ENCODE measurements around the gene TNNC2. TPM values are rescaled to one million over a fixed set of nuclear protein-coding genes. Genes with fewer than 3 reads are reported as not detected.
A peak's percentile ranks its signal among the peaks of the same experiment; 100 is the strongest.
"Not testable (repeated sequence)": the region's sequence is repeated elsewhere in the genome, so short reads cannot be mapped to it uniquely, and the experiment has no call there.

Gene TNNC2
- total and polyA plus RNA-seq, 4 donors = 1.1 to 8.8 (median 2.8) TPM

- Histone ChIP-seq H3K36me3 (ENCODE audit: control insufficient read depth, insufficient read depth, low read length) (peaks cover 26% of the 10 kb centered on the region), H3K27me3 (ENCODE audit: control insufficient read depth, insufficient read depth, low read length) (no peaks in the 10 kb centered on the region), H3K27ac (ENCODE audit: low read depth, low read length) (no peak overlapping the region), H3K4me1 (ENCODE audit: control insufficient read depth, insufficient read depth, low read length) (peaks cover 31% of the 10 kb centered on the region), H3K4me3 (ENCODE audit: low read depth, low read length) (no peak overlapping the region), H3K9me3 (ENCODE audit: control insufficient read depth, insufficient read depth, low read length) (no peaks in the 10 kb centered on the region)
- DNase-seq (ENCODE audit: low read depth in 4 of 6, low spot score in 6 of 6) = no peak
- WGBS (ENCODE audit: insufficient coverage) = 100% methylated on average over 5 of the region's 5 CpGs
These were observed 8.7 kb upstream of the TNNC2 start for GRCh38 chr20:45835825-45836224.

GRCh38 chr20:45835329-45835765, 8.2 kb upstream of the TNNC2 start:
- Histone ChIP-seq H3K4me3 (ENCODE audit: low read depth, low read length) (no peak overlapping the region), H3K27me3 (ENCODE audit: control insufficient read depth, insufficient read depth, low read length) (no peaks in the 10 kb centered on the region), H3K4me1 (ENCODE audit: control insufficient read depth, insufficient read depth, low read length) (peaks cover 31% of the 10 kb centered on the region), H3K36me3 (ENCODE audit: control insufficient read depth, insufficient read depth, low read length) (peaks cover 21% of the 10 kb centered on the region), H3K9me3 (ENCODE audit: control insufficient read depth, insufficient read depth, low read length) (no peaks in the 10 kb centered on the region), H3K27ac (ENCODE audit: low read depth, low read length) (no peak overlapping the region)
- 64% methylated on average over 2 of the region's 3 CpGs for WGBS (ENCODE audit: insufficient coverage)
- no peak for DNase-seq (ENCODE audit: low read depth in 4 of 6, low spot score in 6 of 6)

- Histone ChIP-seq H3K4me1 (ENCODE audit: control insufficient read depth, insufficient read depth, low read length) (peaks cover 31% of the 10 kb centered on the region), H3K27ac (ENCODE audit: low read depth, low read length) (peak overlapping the region; percentile 91), H3K9me3 (ENCODE audit: control insufficient read depth, insufficient read depth, low read length) (no peaks in the 10 kb centered on the region), H3K27me3 (ENCODE audit: control insufficient read depth, insufficient read depth, low read length) (no peaks in the 10 kb centered on the region), H3K4me3 (ENCODE audit: low read depth, low read length) (peak overlapping the region; percentile 78), H3K36me3 (ENCODE audit: control insufficient read depth, insufficient read depth, low read length) (peaks cover 16% of the 10 kb centered on the region)
- 88% methylated on average over 14 of the region's 14 CpGs for WGBS (ENCODE audit: insufficient coverage)
- DNase-seq (ENCODE audit: low read depth in 4 of 6, low spot score in 6 of 6) = no peak
These were observed 7.7 kb upstream of the TNNC2 start for GRCh38 chr20:45834797-45835161.

GRCh38 chr20:45833883-45834796, 7.0 kb upstream of the TNNC2 start:
- WGBS (ENCODE audit: insufficient coverage) = 1% methylated on average over 68 of the region's 71 CpGs
- peaks cover 16% of the 10 kb centered on the region for H3K36me3 ChIP-seq (ENCODE audit: control insufficient read depth, insufficient read depth, low read length)
- H3K4me3 ChIP-seq (ENCODE audit: low read depth, low read length) = peak overlapping the region; percentile 78
- no peaks in the 10 kb centered on the region for H3K27me3 ChIP-seq (ENCODE audit: control insufficient read depth, insufficient read depth, low read length)
- H3K9me3 ChIP-seq (ENCODE audit: control insufficient read depth, insufficient read depth, low read length) = no peaks in the 10 kb centered on the region
- H3K27ac ChIP-seq (ENCODE audit: low read depth, low read length) = peak overlapping the region; percentile 91
- DNase-seq (ENCODE audit: low read depth in 4 of 6, low spot score in 6 of 6) = peak in 5 of 6 donors; percentile 49 to 91 (median 67)
- H3K4me1 ChIP-seq (ENCODE audit: control insufficient read depth, insufficient read depth, low read length) = peaks cover 31% of the 10 kb centered on the region

- peak in 5 of 6 donors; percentile 31 to 86 (median 43) for DNase-seq (ENCODE audit: low read depth in 4 of 6, low spot score in 6 of 6)
- Histone ChIP-seq H3K36me3 (ENCODE audit: control insufficient read depth, insufficient read depth, low read length) (peaks cover 13% of the 10 kb centered on the region), H3K9me3 (ENCODE audit: control insufficient read depth, insufficient read depth, low read length) (no peaks in the 10 kb centered on the region), H3K4me1 (ENCODE audit: control insufficient read depth, insufficient read depth, low read length) (peaks cover 31% of the 10 kb centered on the region), H3K27ac (ENCODE audit: low read depth, low read length) (peak within 1 kb of the TSS; percentile 91), H3K27me3 (ENCODE audit: control insufficient read depth, insufficient read depth, low read length) (no peaks in the 10 kb centered on the region), H3K4me3 (ENCODE audit: low read depth, low read length) (peak within 1 kb of the TSS; percentile 78)
- WGBS (ENCODE audit: insufficient coverage) = 4% methylated on average over 27 of the region's 35 CpGs
These were observed 6.1 kb upstream of the TNNC2 start, which contains the start of gene SNX21 for GRCh38 chr20:45833030-45833882. Gene SNX21 (plus strand): TSS chr20:45833799. CDS start chr20:45833920, 121 bp downstream.

- no peaks in the 10 kb centered on the region for H3K9me3 ChIP-seq (ENCODE audit: control insufficient read depth, insufficient read depth, low read length)
- WGBS (ENCODE audit: insufficient coverage) = 94% methylated on average over 2 of the region's 4 CpGs
- no peak overlapping the region for H3K27ac ChIP-seq (ENCODE audit: low read depth, low read length)
- peaks cover 9% of the 10 kb centered on the region for H3K36me3 ChIP-seq (ENCODE audit: control insufficient read depth, insufficient read depth, low read length)
- no peak overlapping the region for H3K4me3 ChIP-seq (ENCODE audit: low read depth, low read length)
- no peaks in the 10 kb centered on the region for H3K27me3 ChIP-seq (ENCODE audit: control insufficient read depth, insufficient read depth, low read length)
- no peak for DNase-seq (ENCODE audit: low read depth in 4 of 6, low spot score in 6 of 6)
- peaks cover 31% of the 10 kb centered on the region for H3K4me1 ChIP-seq (ENCODE audit: control insufficient read depth, insufficient read depth, low read length)
These were observed 5.5 kb upstream of the TNNC2 start for GRCh38 chr20:45832619-45833018.

GRCh38 chr20:45829673-45830106, 2.6 kb upstream of the TNNC2 start:
- H3K36me3 ChIP-seq (ENCODE audit: control insufficient read depth, insufficient read depth, low read length); H3K9me3 ChIP-seq (ENCODE audit: control insufficient read depth, insufficient read depth, low read length); H3K27me3 ChIP-seq (ENCODE audit: control insufficient read depth, insufficient read depth, low read length); DNase-seq (ENCODE audit: low read depth in 4 of 6, low spot score in 6 of 6); H3K4me3 ChIP-seq (ENCODE audit: low read depth, low read length); H3K27ac ChIP-seq (ENCODE audit: low read depth, low read length): not testable (repeated sequence)
- WGBS (ENCODE audit: insufficient coverage) = 85% methylated on average over 3 of the region's 4 CpGs
- H3K4me1 ChIP-seq (ENCODE audit: control insufficient read depth, insufficient read depth, low read length) = peaks cover 21% of the 10 kb centered on the region

- 28% methylated on average over 2 of the region's 2 CpGs for WGBS (ENCODE audit: insufficient coverage)
- Histone ChIP-seq H3K4me3 (ENCODE audit: low read depth, low read length) (no peak overlapping the region), H3K27me3 (ENCODE audit: control insufficient read depth, insufficient read depth, low read length) (peaks cover 11% of the 10 kb centered on the region), H3K36me3 (ENCODE audit: control insufficient read depth, insufficient read depth, low read length) (no peaks in the 10 kb centered on the region), H3K27ac (ENCODE audit: low read depth, low read length) (no peak overlapping the region), H3K4me1 (ENCODE audit: control insufficient read depth, insufficient read depth, low read length) (peaks cover 22% of the 10 kb centered on the region), H3K9me3 (ENCODE audit: control insufficient read depth, insufficient read depth, low read length) (no peaks in the 10 kb centered on the region)
- no peak for DNase-seq (ENCODE audit: low read depth in 4 of 6, low spot score in 6 of 6)
These were observed 1.5 kb upstream of the TNNC2 start for GRCh38 chr20:45828589-45828988.

GRCh38 chr20:45827712-45828111, 600 bp upstream of the TNNC2 start:
- H3K9me3 ChIP-seq (ENCODE audit: control insufficient read depth, insufficient read depth, low read length) = no peaks in the 10 kb centered on the region
- H3K36me3 ChIP-seq (ENCODE audit: control insufficient read depth, insufficient read depth, low read length) = no peaks in the 10 kb centered on the region
- peaks cover 20% of the 10 kb centered on the region for H3K27me3 ChIP-seq (ENCODE audit: control insufficient read depth, insufficient read depth, low read length)
- no peak overlapping the region for H3K4me3 ChIP-seq (ENCODE audit: low read depth, low read length)
- peaks cover 22% of the 10 kb centered on the region for H3K4me1 ChIP-seq (ENCODE audit: control insufficient read depth, insufficient read depth, low read length)
- DNase-seq (ENCODE audit: low read depth in 4 of 6, low spot score in 6 of 6) = no peak
- no peak overlapping the region for H3K27ac ChIP-seq (ENCODE audit: low read depth, low read length)
- WGBS (ENCODE audit: insufficient coverage) = 92% methylated on average over 5 of the region's 6 CpGs

All from spinal cord (tissue), 10 donors.